Measurements from ENCODE around the gene RARB. TPM values are rescaled to one million over a fixed set of nuclear protein-coding genes. Genes with fewer than 3 reads are reported as not detected.

RARB gene
- total RNA-seq, 3 donors from 2014 or later: 0.80 to 20.1 (median 8.2) TPM

- intact Hi-C loops (cut with DNase I; ENCODE audit: low total_unique reads): no loop called here
- H3K27me3 ChIP-seq: no peaks in the 10 kb centered on the region
- H3K36me3 ChIP-seq: no peaks in the 10 kb centered on the region
- no peak overlapping the region for H3K4me3 ChIP-seq
- no peaks in the 10 kb centered on the region for H3K4me1 ChIP-seq
- no peak overlapping the region for H3K27ac ChIP-seq
- TF ChIP-seq POLR2AphosphoS5 (IDR thresholded peaks at IDR 0.05) (no peak), CTCF (IDR thresholded peaks at IDR 0.05) (no peak), POLR2A (IDR thresholded peaks at IDR 0.05) (no peak)
- DNase-seq (ENCODE audit: low spot score in 2 of 2): no peak
- H3K9me3 ChIP-seq: no peaks in the 10 kb centered on the region
These were observed 119.0 kb downstream of the RARB start for GRCh38 chr3:25547103-25547502.

- no peaks in the 10 kb centered on the region for H3K36me3 ChIP-seq
- intact Hi-C loops (cut with DNase I; ENCODE audit: low total_unique reads): no loop called here
- DNase-seq (ENCODE audit: low spot score in 2 of 2): no peak
- no peak overlapping the region for H3K27ac ChIP-seq
- H3K9me3 ChIP-seq: no peaks in the 10 kb centered on the region
- TF ChIP-seq CTCF (IDR thresholded peaks at IDR 0.05) (no peak), POLR2AphosphoS5 (IDR thresholded peaks at IDR 0.05) (no peak), POLR2A (IDR thresholded peaks at IDR 0.05) (no peak)
- no peaks in the 10 kb centered on the region for H3K27me3 ChIP-seq
- no peaks in the 10 kb centered on the region for H3K4me1 ChIP-seq
- no peak overlapping the region for H3K4me3 ChIP-seq
These were observed 120.0 kb downstream of the RARB start for GRCh38 chr3:25547943-25548674.

GRCh38 chr3:25548836-25549235 lies 120.8 kb downstream of the RARB start:
- no peak for DNase-seq (ENCODE audit: low spot score in 2 of 2)
- intact Hi-C loops (cut with DNase I; ENCODE audit: low total_unique reads): no loop called here
- Histone ChIP-seq H3K36me3 (no peaks in the 10 kb centered on the region), H3K9me3 (no peaks in the 10 kb centered on the region), H3K27me3 (no peaks in the 10 kb centered on the region), H3K4me1 (no peaks in the 10 kb centered on the region), H3K27ac (no peak overlapping the region), H3K4me3 (no peak overlapping the region)
- TF ChIP-seq POLR2A (IDR thresholded peaks at IDR 0.05): no peak

- TF ChIP-seq POLR2AphosphoS5 (IDR thresholded peaks at IDR 0.05): no peak
- TF ChIP-seq POLR2A (IDR thresholded peaks at IDR 0.05): no peak
- TF ChIP-seq CTCF (IDR thresholded peaks at IDR 0.05): no peak
- Histone ChIP-seq H3K27me3 (no peaks in the 10 kb centered on the region), H3K4me1 (no peaks in the 10 kb centered on the region), H3K9me3 (no peaks in the 10 kb centered on the region), H3K36me3 (no peaks in the 10 kb centered on the region), H3K4me3 (no peak overlapping the region), H3K27ac (no peak overlapping the region)
- no peak for DNase-seq (ENCODE audit: low spot score in 2 of 2)
- intact Hi-C loops (cut with DNase I; ENCODE audit: low total_unique reads): no loop called here
These were observed 124.2 kb downstream of the RARB start for GRCh38 chr3:25552251-25552650.

GRCh38 chr3:25554376-25554775 lies 126.3 kb downstream of the RARB start:
- no peaks in the 10 kb centered on the region for H3K9me3 ChIP-seq
- H3K36me3 ChIP-seq: no peaks in the 10 kb centered on the region
- no peak for DNase-seq (ENCODE audit: low spot score in 2 of 2)
- no peak overlapping the region for H3K27ac ChIP-seq
- no peaks in the 10 kb centered on the region for H3K27me3 ChIP-seq
- no peak for TF ChIP-seq POLR2A (IDR thresholded peaks at IDR 0.05)
- no peak for TF ChIP-seq CTCF (IDR thresholded peaks at IDR 0.05)
- no peak for TF ChIP-seq POLR2AphosphoS5 (IDR thresholded peaks at IDR 0.05)
- no peaks in the 10 kb centered on the region for H3K4me1 ChIP-seq
- H3K4me3 ChIP-seq: no peak overlapping the region
- intact Hi-C loops (cut with DNase I; ENCODE audit: low total_unique reads): no loop called here

Measured in breast epithelium (tissue), 4 donors.